GM18520 (cell line): ENCODE measurements around the gene CYP19A1.
"Not testable (repeated sequence)": the region's sequence is repeated elsewhere in the genome, so short reads cannot be mapped to it uniquely, and the experiment has no call there.

Experiments
- ATAC-seq: cut with Tn5 transposase; IDR thresholded peaks from one replicate; pipeline ENCODE4 v1.9.1; 2021; ENCODE audit not compliant: unreplicated experiment

The CYP19A1 gene

GRCh38 chr15:51265037-51265555 is 73.3 kb downstream of the CYP19A1 start:
- no peak for ATAC-seq

- no peak for ATAC-seq
These were observed 74.7 kb downstream of the CYP19A1 start for GRCh38 chr15:51263726-51264125.

GRCh38 chr15:51263116-51263515 is 75.3 kb downstream of the CYP19A1 start:
- ATAC-seq, result no peak

- ATAC-seq, result no peak
These were observed 75.9 kb downstream of the CYP19A1 start for GRCh38 chr15:51262463-51262862.

GRCh38 chr15:51261113-51261512 is 77.3 kb downstream of the CYP19A1 start:
- ATAC-seq, result not testable (repeated sequence)

GRCh38 chr15:51260202-51260601 is 78.2 kb downstream of the CYP19A1 start:
- ATAC-seq, result no peak

- no peak for ATAC-seq
These were observed 82.9 kb downstream of the CYP19A1 start for GRCh38 chr15:51255533-51255932.

- no peak for ATAC-seq
These were observed 85.0 kb downstream of the CYP19A1 start for GRCh38 chr15:51253366-51253765.

GRCh38 chr15:51252671-51253070 is 85.7 kb downstream of the CYP19A1 start:
- no peak for ATAC-seq

GRCh38 chr15:51251556-51251955 is 86.8 kb downstream of the CYP19A1 start:
- no peak for ATAC-seq

- ATAC-seq, result no peak
These were observed 88.0 kb downstream of the CYP19A1 start for GRCh38 chr15:51250217-51251011.

GRCh38 chr15:51245628-51246027 is 92.8 kb downstream of the CYP19A1 start:
- ATAC-seq, result no peak

GRCh38 chr15:51244423-51244869 is 94.0 kb downstream of the CYP19A1 start:
- no peak for ATAC-seq

- ATAC-seq, result no peak
These were observed 94.6 kb downstream of the CYP19A1 start for GRCh38 chr15:51243774-51244173.

- ATAC-seq, result no peak
These were observed 98.3 kb downstream of the CYP19A1 start for GRCh38 chr15:51240066-51240465.

GRCh38 chr15:51237816-51238215 is 100.6 kb downstream of the CYP19A1 start:
- no peak for ATAC-seq

GRCh38 chr15:51234176-51234927 is 104.0 kb downstream of the CYP19A1 start:
- no peak for ATAC-seq

- ATAC-seq, result no peak
These were observed 105.8 kb downstream of the CYP19A1 start for GRCh38 chr15:51232581-51232980.

- no peak for ATAC-seq
These were observed 108.5 kb downstream of the CYP19A1 start for GRCh38 chr15:51229907-51230330.

GRCh38 chr15:51227940-51228732 is 110.3 kb downstream of the CYP19A1 start:
- ATAC-seq, result peak; percentile 85

GRCh38 chr15:51226576-51227210 is 111.7 kb downstream of the CYP19A1 start:
- no peak for ATAC-seq
